ENCODE measurements around the gene RPUSD1.
"Not testable (repeated sequence)": the region's sequence is repeated elsewhere in the genome, so short reads cannot be mapped to it uniquely, and the experiment has no call there.

Gene RPUSD1

DNA sequence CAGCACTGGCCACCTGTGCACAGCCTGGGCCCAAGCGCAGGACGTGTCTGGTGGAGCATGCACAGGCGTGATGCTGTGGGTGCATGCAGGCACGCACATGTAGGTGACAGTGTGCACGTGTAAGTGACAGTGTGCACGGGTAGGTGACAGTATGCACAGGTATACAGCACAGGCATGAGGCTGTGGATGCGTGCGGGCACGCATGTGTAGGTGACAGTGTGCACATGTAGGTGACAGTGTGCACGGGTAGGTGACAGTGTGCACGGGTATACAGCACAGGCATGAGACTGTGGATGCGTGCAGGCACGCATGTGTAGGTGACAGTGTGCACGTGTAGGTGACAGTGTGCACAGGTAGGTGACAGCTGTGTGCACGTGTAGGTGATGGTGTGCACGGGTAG, 7.9 kb downstream of the RPUSD1 start:
- Histone ChIP-seq H3K4me3 (ENCODE audit: low read depth, low read length) (no peak overlapping the region), H3K27me3 (no peaks in the 10 kb centered on the region), H3K4me1 (peaks cover 11% of the 10 kb centered on the region), H3K9me3 (no peaks in the 10 kb centered on the region), H3K36me3 (peaks cover 7% of the 10 kb centered on the region; the same call in 1 of the 2 replicates)
- TF ChIP-seq CTCF (IDR thresholded peaks at IDR 0.05; ENCODE audit: low read depth, low read length), result no peak
- no peak for DNase-seq

GRCh38 chr16:779561-779960, 8.6 kb downstream of the RPUSD1 start:
- no peak for TF ChIP-seq CTCF (IDR thresholded peaks at IDR 0.05; ENCODE audit: low read depth, low read length)
- Histone ChIP-seq H3K9me3 (no peaks in the 10 kb centered on the region), H3K27me3 (no peaks in the 10 kb centered on the region), H3K4me1 (peaks cover 11% of the 10 kb centered on the region), H3K4me3 (ENCODE audit: low read depth, low read length) (no peak overlapping the region), H3K36me3 (no peaks in the 10 kb centered on the region)
- no peak for DNase-seq

DNA sequence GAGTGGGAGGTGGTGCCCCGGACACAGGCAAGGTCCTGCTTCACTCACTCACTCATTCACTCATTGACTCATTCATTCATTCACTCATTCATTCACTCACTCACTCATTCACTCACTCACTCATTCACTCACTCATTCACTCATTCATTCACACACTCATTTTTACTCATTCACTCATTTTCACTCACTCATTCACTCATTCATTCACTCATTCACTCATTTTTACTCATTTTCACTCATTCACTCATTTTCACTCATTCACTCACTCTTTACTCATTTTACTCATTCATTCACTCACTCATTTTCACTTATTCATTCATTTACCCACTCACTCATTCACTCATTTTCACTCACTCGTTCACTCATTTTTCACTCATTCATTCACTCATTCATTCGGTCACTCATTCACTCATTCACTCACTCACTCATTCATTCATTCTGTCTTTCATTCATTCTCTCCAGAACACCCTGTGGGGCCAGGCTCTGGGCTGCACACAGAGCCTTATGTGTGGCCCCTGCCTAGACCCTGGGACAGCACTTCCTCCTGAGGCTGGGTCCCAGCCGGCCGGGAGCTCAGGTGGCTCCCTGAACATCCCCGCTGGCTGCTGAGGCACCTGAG, 9.2 kb downstream of the RPUSD1 start:
- Histone ChIP-seq H3K4me1 (peaks cover 11% of the 10 kb centered on the region), H3K9me3 (no peaks in the 10 kb centered on the region), H3K27me3 (no peaks in the 10 kb centered on the region), H3K36me3 (no peaks in the 10 kb centered on the region), H3K4me3 (ENCODE audit: low read depth, low read length) (no peak overlapping the region)
- no peak for DNase-seq
- TF ChIP-seq CTCF (IDR thresholded peaks at IDR 0.05; ENCODE audit: low read depth, low read length), result no peak

DNA sequence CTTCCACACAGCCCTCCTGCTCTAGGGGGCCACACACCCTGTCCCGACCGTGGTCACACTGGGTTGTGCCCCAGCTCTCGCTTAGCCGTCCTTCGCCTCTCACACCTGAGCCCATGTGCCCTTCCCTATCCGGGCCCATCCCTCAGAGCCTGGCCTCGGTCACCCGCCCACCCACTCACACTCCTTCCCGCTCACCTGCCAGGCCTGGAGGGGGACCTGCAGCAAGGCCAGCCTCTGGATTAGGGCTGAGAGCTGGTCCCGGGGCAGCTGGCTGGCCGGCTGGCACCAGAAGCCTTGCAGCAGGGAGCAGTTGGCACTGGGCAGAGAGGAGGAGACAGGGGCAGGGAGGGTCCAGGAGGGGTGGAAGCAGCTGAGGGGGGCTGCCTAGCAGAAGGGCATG, 9.7 kb downstream of the RPUSD1 start:
- Histone ChIP-seq H3K9me3 (no peaks in the 10 kb centered on the region), H3K27me3 (no peaks in the 10 kb centered on the region), H3K4me1 (peaks cover 6% of the 10 kb centered on the region), H3K4me3 (ENCODE audit: low read depth, low read length) (no peak overlapping the region), H3K36me3 (no peaks in the 10 kb centered on the region)
- no peak for TF ChIP-seq CTCF (IDR thresholded peaks at IDR 0.05; ENCODE audit: low read depth, low read length)
- no peak for DNase-seq

DNA sequence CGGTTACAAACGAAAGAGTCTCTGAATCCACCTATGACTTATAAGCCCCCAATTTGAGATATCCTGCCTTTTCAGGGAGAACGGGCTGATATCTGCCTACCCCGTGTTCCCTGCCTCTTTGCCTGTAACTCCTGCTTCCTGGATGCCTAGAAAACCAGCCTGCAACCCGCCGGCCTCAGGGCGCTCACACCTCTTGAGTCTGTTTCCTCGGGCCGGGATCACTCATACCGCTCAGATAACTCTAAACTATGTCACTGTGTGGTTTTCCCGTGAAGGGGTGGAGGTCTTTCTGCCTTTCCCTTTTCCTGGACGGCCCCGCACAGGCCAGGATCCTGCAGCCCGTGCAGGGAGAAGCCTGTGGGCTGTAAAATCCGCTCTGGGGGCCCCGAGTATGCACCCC, 10.4 kb downstream of the RPUSD1 start:
- Histone ChIP-seq H3K4me1 (peaks cover 2% of the 10 kb centered on the region), H3K9me3 (no peaks in the 10 kb centered on the region), H3K27me3 (no peaks in the 10 kb centered on the region), H3K4me3 (ENCODE audit: low read depth, low read length) (no peak overlapping the region), H3K36me3 (no peaks in the 10 kb centered on the region)
- TF ChIP-seq CTCF (IDR thresholded peaks at IDR 0.05; ENCODE audit: low read depth, low read length), result no peak
- DNase-seq, result no peak

DNA sequence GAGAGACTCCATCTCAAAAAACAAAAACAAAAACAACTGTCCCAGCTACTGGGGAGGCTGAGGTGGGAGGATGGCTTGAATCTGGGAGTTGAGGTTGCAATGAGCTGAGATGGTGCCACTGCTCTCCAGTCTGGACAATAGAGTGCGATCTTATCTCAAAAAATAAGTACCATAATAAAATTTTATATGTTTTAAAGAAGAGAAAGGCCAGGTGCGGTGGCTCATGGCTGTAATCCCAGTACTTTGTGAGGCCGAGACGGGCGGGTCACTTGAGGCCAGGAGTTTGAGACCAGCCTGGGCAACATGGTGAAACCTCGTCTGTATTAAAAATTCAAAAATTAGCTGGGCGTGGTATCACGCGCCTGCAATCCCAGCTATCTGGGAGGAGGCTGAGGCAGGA, 11.4 kb downstream of the RPUSD1 start:
- no peaks in the 10 kb centered on the region for H3K36me3 ChIP-seq
- no peaks in the 10 kb centered on the region for H3K9me3 ChIP-seq
- no peaks in the 10 kb centered on the region for H3K4me1 ChIP-seq
- no peak for DNase-seq
- no peak overlapping the region for H3K4me3 ChIP-seq (ENCODE audit: low read depth, low read length)
- TF ChIP-seq CTCF (IDR thresholded peaks at IDR 0.05; ENCODE audit: low read depth, low read length), result no peak
- H3K27me3 ChIP-seq, result no peaks in the 10 kb centered on the region

- not testable (repeated sequence) for H3K4me3 ChIP-seq (ENCODE audit: low read depth, low read length); H3K27me3 ChIP-seq; H3K36me3 ChIP-seq; DNase-seq; H3K9me3 ChIP-seq; H3K4me1 ChIP-seq
Measured at GRCh38 chr16:776298-776697, 11.9 kb downstream of the RPUSD1 start.
